GM21423 (cell line): Measurements from ENCODE around the gene DIP2C.

Source experiments
- ATAC-seq: cut with Tn5 transposase; IDR thresholded peaks from one replicate; pipeline ENCODE4 v1.9.1; 2021; ENCODE audit warnings: mild to moderate bottlenecking, moderate library complexity; ENCODE audit not compliant: unreplicated experiment

The DIP2C gene

GRCh38 chr10:299512-299911, 390.0 kb downstream of the DIP2C start:
- ATAC-seq = no peak

- no peak for ATAC-seq
Measured at GRCh38 chr10:298033-298432, 391.4 kb downstream of the DIP2C start.

DNA sequence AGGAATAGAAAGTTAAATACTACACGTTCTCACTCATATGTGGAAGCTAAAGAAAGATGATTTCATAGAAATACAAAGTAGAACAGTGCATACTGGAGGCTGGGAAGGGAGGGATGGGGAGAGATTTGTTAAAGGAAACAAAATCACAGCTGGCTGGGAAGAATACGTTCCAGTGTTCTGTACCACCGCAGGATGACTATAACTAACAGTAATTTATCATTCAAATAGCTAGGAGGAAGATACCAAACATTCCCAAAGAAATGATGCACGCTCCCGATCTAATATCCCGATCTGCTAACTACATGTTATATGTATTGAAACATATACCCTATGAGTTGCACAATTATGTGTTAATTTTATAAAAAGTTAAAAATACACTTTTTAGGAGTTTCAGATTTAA, 391.9 kb downstream of the DIP2C start:
- ATAC-seq = no peak

DNA sequence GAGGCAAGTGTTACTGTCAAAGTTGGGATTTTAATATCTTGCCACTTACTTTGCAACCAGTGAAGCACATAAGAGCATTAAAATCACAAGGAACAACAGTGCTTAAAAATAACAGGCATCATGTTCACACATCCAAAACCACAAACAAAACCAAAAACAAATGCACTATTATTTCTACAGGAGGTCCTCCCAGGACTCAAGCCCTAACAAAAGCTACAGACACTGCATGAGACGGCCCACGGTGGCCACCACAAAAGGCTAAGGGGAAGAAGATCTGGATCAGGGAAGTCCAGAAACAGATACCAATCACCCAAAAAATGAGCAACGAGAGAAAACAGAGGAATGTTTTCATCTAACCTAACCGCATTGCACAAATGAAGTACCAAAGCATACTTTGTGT, 395.8 kb downstream of the DIP2C start:
- no peak for ATAC-seq

GRCh38 chr10:290026-290725, 399.3 kb downstream of the DIP2C start:
- ATAC-seq = no peak

DNA sequence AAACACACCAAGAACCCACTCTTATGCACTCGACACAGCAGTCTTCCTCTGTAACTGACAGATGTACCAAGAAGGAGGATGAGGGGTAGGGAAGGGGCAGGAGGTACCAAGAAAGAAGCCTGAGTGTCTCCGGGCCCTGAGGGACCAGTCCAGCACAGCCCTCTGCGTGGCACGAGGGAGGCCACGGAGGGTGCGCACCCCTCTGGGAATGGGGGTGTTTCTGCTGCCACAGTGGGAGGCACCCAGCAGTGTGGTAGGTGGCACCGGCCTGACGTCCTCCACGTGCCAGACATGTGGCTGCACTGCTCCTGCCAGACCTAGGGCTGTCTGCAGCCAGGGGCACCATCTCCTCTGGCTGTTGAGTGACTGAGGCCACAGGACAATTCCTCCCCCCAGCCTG, 399.9 kb downstream of the DIP2C start:
- no peak for ATAC-seq

GRCh38 chr10:288316-289200, 400.9 kb downstream of the DIP2C start:
- no peak for ATAC-seq

GRCh38 chr10:287814-288213, 401.7 kb downstream of the DIP2C start:
- ATAC-seq = no peak

DNA sequence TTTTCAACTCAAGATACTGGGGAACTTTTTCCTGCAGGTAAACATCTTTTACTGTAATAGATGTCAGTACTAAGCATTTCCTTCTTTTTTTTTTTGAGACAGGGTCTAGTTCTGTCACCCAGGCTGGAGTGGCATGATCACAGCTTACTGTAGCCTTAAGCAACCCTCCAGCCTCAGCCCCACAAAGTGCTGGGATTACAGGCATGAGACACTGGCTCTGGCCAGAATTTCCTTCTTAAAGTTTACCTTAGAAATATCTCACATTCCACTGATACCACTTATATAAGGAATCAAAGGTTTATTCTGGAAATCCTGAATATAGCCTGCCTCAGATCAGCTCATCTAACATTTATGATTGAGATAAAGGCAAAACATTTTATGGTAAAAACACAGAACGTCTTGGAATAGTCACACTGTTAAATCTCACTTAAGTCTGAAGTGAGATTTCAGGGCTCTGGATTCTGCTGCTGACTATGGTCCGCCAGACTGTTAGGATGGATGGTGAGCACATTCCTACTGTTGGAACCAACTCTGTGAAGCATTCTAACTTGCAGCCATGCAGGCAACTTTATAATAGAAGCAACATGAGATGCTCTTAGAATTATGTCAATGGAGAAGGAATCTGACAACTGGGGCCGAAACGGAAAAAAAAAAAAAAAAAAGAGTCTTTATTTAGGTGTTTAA, 402.3 kb downstream of the DIP2C start:
- no peak for ATAC-seq

GRCh38 chr10:285216-285615, 404.3 kb downstream of the DIP2C start:
- no peak for ATAC-seq

DNA sequence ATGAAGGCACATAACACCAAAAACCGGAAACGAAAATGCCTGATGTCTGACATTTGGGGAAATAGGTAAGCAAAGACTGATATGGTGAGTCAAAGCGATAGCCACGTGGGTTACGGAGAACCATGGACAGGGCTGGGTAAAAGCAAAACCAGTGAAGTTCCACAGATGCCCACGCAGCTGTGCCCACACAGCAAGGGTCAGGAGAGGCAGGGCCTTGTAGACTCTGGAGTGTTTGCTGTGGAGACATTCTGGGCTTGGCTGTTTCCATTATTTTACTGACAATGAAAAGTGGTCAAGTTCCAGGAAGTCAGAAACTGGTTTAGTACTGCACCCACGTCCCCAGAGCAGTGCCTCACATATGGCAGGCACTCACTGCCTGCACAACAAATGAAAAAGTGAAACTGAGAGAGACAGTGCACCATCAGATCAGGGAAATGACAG, 405.5 kb downstream of the DIP2C start:
- peak; percentile 83 for ATAC-seq

GRCh38 chr10:283140-283479, 406.4 kb downstream of the DIP2C start:
- no peak for ATAC-seq

GRCh38 chr10:282294-283139, 407.0 kb downstream of the DIP2C start:
- ATAC-seq = no peak

DNA sequence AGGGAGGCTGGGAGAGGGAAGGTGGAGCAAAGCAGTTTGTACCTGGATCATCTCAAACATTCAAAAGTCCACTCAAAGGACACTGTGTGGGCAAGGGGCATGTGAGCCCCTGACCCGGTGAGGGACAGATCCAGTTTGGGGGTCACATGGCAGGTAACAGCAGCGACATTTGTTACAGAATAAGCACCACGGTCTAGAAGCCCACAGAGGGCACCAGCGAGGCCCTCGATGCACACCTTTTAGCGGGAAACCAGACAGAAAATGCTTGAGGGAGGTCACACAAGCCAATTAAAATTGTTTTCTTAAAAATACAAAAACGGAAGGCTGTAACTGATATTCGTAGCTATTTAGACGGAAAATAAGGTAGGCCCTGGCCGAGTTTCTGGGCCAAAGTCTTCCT, 409.8 kb downstream of the DIP2C start:
- no peak for ATAC-seq

- ATAC-seq = no peak
Measured at GRCh38 chr10:279232-279631, 410.2 kb downstream of the DIP2C start.

GRCh38 chr10:278707-279106, 410.8 kb downstream of the DIP2C start:
- ATAC-seq = no peak

DNA sequence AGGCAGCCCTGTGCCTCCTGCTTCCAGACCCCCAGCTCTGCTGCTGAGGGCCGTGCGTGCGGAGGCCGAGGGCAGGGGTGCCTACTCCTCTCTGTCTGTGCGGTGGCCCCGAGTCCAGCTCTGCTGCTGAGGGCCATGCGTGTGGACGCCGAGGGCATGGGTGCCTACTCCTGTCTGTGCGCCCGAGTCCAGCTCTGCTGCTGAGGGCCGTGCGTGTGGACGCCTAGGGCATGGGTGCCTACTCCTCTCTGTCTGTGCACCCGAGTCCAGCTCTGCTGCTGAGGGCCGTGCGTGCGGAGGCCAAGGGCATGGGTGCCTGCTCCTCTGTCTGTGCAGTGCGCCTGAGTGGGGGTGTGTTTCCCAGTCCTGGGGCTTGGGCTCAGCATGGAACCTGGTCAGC, 411.5 kb downstream of the DIP2C start:
- ATAC-seq = no peak

- no peak for ATAC-seq
Measured at GRCh38 chr10:275680-276079, 413.8 kb downstream of the DIP2C start.

- no peak for ATAC-seq
Measured at GRCh38 chr10:274866-275265, 414.6 kb downstream of the DIP2C start.

DNA sequence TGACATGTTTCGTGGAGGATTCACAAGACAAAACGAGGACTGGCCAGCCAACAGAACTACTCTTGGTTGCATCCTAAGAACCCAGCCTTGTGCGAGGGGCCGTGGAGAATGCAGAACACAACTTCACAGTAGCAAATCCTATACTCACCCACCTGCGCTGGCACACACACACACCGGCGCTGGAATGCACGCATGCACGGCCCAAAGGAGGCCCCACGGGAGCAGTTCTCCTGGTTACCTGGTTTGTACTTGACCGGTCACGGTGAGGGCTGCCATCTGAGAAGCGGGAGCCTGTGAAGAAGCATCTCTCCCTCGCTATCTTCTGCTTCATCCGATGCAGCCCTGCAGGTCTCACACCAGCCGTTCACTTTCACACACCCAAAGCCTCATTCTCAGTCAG, 416.4 kb downstream of the DIP2C start:
- no peak for ATAC-seq

DNA sequence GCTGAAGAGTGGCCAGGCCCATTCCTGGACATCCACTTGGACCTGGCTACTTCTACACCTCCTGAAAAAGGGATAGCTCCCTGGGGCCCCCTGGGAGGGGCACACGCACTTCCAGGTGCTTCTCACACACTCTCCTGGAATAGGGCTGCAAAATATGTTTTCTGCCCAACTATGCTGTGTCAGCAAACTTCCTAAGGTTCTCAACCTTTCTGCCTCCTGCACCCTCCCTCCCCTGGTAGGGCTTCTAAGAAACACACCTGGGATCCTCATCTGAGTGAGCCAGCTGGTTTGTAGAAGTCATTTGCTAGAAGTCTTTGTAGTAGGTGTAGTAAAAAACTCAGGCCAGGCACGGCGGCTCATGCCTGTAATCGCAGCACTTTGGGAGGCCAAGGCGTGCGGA, 417.7 kb downstream of the DIP2C start:
- no peak for ATAC-seq
